Stomach (tissue), 9 donors: ENCODE measurements around the gene SCN8A. TPM values are rescaled to one million over a fixed set of nuclear protein-coding genes. Genes with fewer than 3 reads are reported as not detected.

Source experiments
- DNase-seq, 2 donors: peaks; one replicate each; pipeline versions ENCODE4 v3.0.0 to v3.0.0-alpha.2; 2013 to 2019
- H3K27ac ChIP-seq, 5 donors: fragments of 200-600 bp in 4 of 5; sonication (generic) in 4 of 5; one replicate each; pipeline ENCODE4 v1.5.1; 2013 to 2019; ENCODE audit warnings: mild to moderate bottlenecking in 1 of 5, moderate library complexity in 1 of 5
- H3K27me3 ChIP-seq, 3 donors: fragments of 200-600 bp; sonication (generic); one replicate each; pipeline ENCODE4 v1.5.1; 2017 to 2019; ENCODE audit warnings: mixed run types in 1 of 3
- H3K36me3 ChIP-seq, 4 donors: fragments of 200-600 bp; sonication (generic); 1 replicate in 3 of 4; 2 replicates in 1 of 4; pipeline ENCODE4 v1.5.1; 2016 to 2019
- H3K4me1 ChIP-seq, 4 donors: fragments of 200-600 bp; sonication (generic); one replicate each; pipeline ENCODE4 v1.5.1; 2016 to 2019
- H3K4me3 ChIP-seq, 4 donors: fragments of 200-600 bp; sonication (generic) in 3 of 4; one replicate each; pipeline ENCODE4 v1.5.1; 2016 to 2019; ENCODE audit warnings: mild to moderate bottlenecking in 1 of 4
- H3K9me3 ChIP-seq, 4 donors: fragments of 200-600 bp; sonication (generic); one replicate each; pipeline ENCODE4 v1.5.1; 2016 to 2019
- CTCF ChIP-seq, 7 experiments: fragments of 450-650 bp in 4 of 7; fragments of 200-600 bp in 3 of 7; sonication (generic) in 3 of 7; IDR thresholded peaks; one replicate each; pipeline ENCODE4 v1.5.1; 2016 to 2019; ENCODE audit warnings: antibody characterized with exemption in 7 of 7, control low read depth in 2 of 7, mild to moderate bottlenecking in 1 of 7
- EP300 ChIP-seq: sonication (generic); formaldehyde crosslinking; IDR thresholded peaks from one replicate; pipeline ENCODE4 v1.6.1; 2017; ENCODE audit warnings: antibody characterized with exemption
- POLR2A ChIP-seq, 4 donors: fragments of 450-650 bp; IDR thresholded peaks; one replicate each; pipeline ENCODE4 v1.6.1; 2016; ENCODE audit warnings: antibody characterized with exemption in 4 of 4, control low read depth in 2 of 4, mild to moderate bottlenecking in 1 of 4, moderate library complexity in 1 of 4
- POLR2AphosphoS5 ChIP-seq, 3 donors: sonication (generic); formaldehyde crosslinking; IDR thresholded peaks; one replicate each; pipeline ENCODE4 v1.6.1; 2016; ENCODE audit warnings: antibody characterized with exemption in 3 of 3
- WGBS, 5 donors: extraction: QIAGEN DNeasy Blood & Tissue Kit in 3 of 5; methylation state at CpG; one replicate each; pipeline versions ENCODE4 v1.1.5 to v1.1.7; 2013 to 2018; 5-methylcytosine and 5-hydroxymethylcytosine counted together
- intact Hi-C: fragments of 100-400 bp; cut with DNase I; formaldehyde crosslinking; loops from one replicate; pipeline ENCODE4 v1.15.1; 2023; ENCODE audit warnings: low total_unique reads
- polyA plus RNA-seq, 3 donors: library from polyadenylated mRNA; stranded (reverse); fragments of 200-250 nt; gene quantifications; one replicate each; pipeline ENCODE4 v1.2.3, GENCODE V29; 2013
- total RNA-seq, 5 donors: library from RNA; depleted of rRNA; stranded (reverse); fragments of >200 nt; gene quantifications; one replicate each; pipeline versions ENCODE4 v1.1.0 to v1.2.3, GENCODE V29; 2014 to 2016
- donor health status: healthy with polysubstance abuse.
- donor health status: Bipolar disorder and iron deficiency.
- donor health status: healthy.

Gene SCN8A
- total and polyA plus RNA-seq, 8 donors: 0.08 to 19.6 (median 1.2) TPM

- H3K36me3 ChIP-seq: no peaks in the 10 kb centered on the region
- no peak overlapping the region for H3K4me3 ChIP-seq
- no peaks in the 10 kb centered on the region for H3K27me3 ChIP-seq
- DNase-seq: no peak
- H3K27ac ChIP-seq: no peak overlapping the region
- no peak for TF ChIP-seq EP300
- TF ChIP-seq POLR2A (IDR thresholded peaks at IDR 0.05): no peak
- TF ChIP-seq POLR2AphosphoS5 (IDR thresholded peaks at IDR 0.05): no peak
- no peak for TF ChIP-seq CTCF (IDR thresholded peaks at IDR 0.05)
- no peaks in the 10 kb centered on the region for H3K9me3 ChIP-seq
- intact Hi-C loops: no loop called here
- H3K4me1 ChIP-seq: peaks cover 0 to 8% (median 0%) of the 10 kb centered on the region in 4 donors
Measured at GRCh38 chr12:51626629-51627028, 35.6 kb downstream of the SCN8A start.

DNA sequence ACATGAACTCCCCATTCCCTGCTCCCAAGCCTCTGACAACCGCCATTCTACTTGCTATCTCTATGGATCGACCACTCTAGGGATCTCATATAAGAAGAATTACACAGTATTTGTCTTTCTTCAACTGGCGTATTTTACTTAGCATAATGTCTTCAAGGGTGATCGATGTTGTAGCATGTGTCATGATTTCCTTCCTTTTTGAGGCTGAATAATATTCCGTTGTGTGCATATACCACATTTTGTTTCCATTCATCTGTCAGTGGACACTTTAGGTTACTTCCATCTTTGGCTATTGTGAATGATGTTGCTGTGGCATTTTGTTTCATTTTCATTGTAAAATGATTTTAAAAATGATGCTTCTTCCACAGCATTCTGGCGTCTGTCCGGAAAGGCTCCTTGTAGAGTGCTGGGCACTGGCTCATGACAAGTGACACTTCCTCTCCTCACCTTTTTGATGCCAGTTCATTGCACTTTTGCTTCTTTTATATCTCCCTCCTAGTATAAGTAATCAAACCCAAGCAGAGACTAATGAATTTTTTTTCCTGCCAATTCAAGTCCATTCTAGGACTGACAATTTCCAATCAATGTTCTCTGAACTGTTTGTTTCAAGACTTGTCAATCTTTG, 39.3 kb downstream of the SCN8A start:
- no peak for DNase-seq
- H3K9me3 ChIP-seq: no peaks in the 10 kb centered on the region
- H3K4me3 ChIP-seq: no peak overlapping the region
- intact Hi-C loops: no loop called here
- H3K36me3 ChIP-seq: no peaks in the 10 kb centered on the region
- WGBS, 5 donors: 86 to 96% (median 92%) methylated on average over 7 of the region's 7 CpGs
- TF ChIP-seq POLR2AphosphoS5 (IDR thresholded peaks at IDR 0.05) (no peak), POLR2A (IDR thresholded peaks at IDR 0.05) (no peak), CTCF (IDR thresholded peaks at IDR 0.05) (no peak), EP300 (no peak)
- no peaks in the 10 kb centered on the region for H3K27me3 ChIP-seq
- peaks cover 0 to 8% (median 0%) of the 10 kb centered on the region in 4 donors for H3K4me1 ChIP-seq
- H3K27ac ChIP-seq: no peak overlapping the region

DNA sequence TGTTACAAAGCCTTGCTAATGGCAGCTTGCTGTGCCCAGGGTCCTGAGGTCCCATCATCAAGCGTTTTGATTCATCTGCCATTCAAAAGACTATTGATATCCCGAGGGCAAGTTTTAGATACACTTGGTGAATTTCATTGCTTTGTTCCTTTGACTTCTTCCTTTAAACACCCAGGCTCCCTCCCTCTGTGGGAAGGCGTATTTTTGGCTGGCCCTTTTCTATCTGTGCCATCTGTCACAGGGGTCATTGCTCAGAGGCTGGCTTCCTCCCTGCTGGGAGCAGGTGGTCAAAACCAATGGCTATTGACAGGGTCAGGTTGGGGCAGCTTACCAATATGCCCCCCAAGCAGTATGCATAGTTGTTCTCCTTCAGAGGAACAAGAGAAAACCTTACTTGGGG, 40.0 kb downstream of the SCN8A start:
- no peaks in the 10 kb centered on the region for H3K27me3 ChIP-seq
- intact Hi-C loops: no loop called here
- H3K4me1 ChIP-seq: peaks cover 0 to 7% (median 0%) of the 10 kb centered on the region in 4 donors
- H3K36me3 ChIP-seq: no peaks in the 10 kb centered on the region
- H3K27ac ChIP-seq: no peak overlapping the region
- DNase-seq: no peak
- H3K4me3 ChIP-seq: no peak overlapping the region
- WGBS, 5 donors: 76 to 92% (median 86%) methylated on average over 3 of the region's 3 CpGs
- H3K9me3 ChIP-seq: no peaks in the 10 kb centered on the region
- no peak for TF ChIP-seq EP300

- 58 to 93% (median 85%) methylated on average over 1 of the region's 1 CpG for WGBS, 5 donors
- TF ChIP-seq POLR2A (IDR thresholded peaks at IDR 0.05) (no peak), POLR2AphosphoS5 (IDR thresholded peaks at IDR 0.05) (no peak), CTCF (IDR thresholded peaks at IDR 0.05) (no peak), EP300 (no peak)
- Histone ChIP-seq H3K27ac (no peak overlapping the region), H3K9me3 (no peaks in the 10 kb centered on the region), H3K4me1 (peaks cover 0 to under 1% (median 0%) of the 10 kb centered on the region in 4 donors), H3K27me3 (no peaks in the 10 kb centered on the region), H3K4me3 (no peak overlapping the region), H3K36me3 (no peaks in the 10 kb centered on the region)
- no peak for DNase-seq
- intact Hi-C loops: no loop called here
Measured at GRCh38 chr12:51631591-51631990, 40.6 kb downstream of the SCN8A start.

- no peaks in the 10 kb centered on the region for H3K36me3 ChIP-seq
- 64 to 78% (median 68%) methylated on average over 2 of the region's 2 CpGs for WGBS, 5 donors
- H3K27me3 ChIP-seq: no peaks in the 10 kb centered on the region
- intact Hi-C loops: no loop called here
- no peak overlapping the region for H3K4me3 ChIP-seq
- H3K9me3 ChIP-seq: peaks cover 0 to 7% (median 6%) of the 10 kb centered on the region in 4 donors
- no peak for DNase-seq
- H3K27ac ChIP-seq: no peak overlapping the region
- H3K4me1 ChIP-seq: no peaks in the 10 kb centered on the region
- no peak for TF ChIP-seq POLR2A (IDR thresholded peaks at IDR 0.05)
- TF ChIP-seq EP300: no peak
- no peak for TF ChIP-seq POLR2AphosphoS5 (IDR thresholded peaks at IDR 0.05)
- no peak for TF ChIP-seq CTCF (IDR thresholded peaks at IDR 0.05)
Measured at GRCh38 chr12:51632623-51633022, 41.6 kb downstream of the SCN8A start.
